Measurements from ENCODE around the gene LRRC59. TPM values are rescaled to one million over a fixed set of nuclear protein-coding genes. Genes with fewer than 3 reads are reported as not detected.

LRRC59 gene
- total RNA-seq, 2 experiments from 2014 or later: 45.0 to 47.1 TPM

DNA sequence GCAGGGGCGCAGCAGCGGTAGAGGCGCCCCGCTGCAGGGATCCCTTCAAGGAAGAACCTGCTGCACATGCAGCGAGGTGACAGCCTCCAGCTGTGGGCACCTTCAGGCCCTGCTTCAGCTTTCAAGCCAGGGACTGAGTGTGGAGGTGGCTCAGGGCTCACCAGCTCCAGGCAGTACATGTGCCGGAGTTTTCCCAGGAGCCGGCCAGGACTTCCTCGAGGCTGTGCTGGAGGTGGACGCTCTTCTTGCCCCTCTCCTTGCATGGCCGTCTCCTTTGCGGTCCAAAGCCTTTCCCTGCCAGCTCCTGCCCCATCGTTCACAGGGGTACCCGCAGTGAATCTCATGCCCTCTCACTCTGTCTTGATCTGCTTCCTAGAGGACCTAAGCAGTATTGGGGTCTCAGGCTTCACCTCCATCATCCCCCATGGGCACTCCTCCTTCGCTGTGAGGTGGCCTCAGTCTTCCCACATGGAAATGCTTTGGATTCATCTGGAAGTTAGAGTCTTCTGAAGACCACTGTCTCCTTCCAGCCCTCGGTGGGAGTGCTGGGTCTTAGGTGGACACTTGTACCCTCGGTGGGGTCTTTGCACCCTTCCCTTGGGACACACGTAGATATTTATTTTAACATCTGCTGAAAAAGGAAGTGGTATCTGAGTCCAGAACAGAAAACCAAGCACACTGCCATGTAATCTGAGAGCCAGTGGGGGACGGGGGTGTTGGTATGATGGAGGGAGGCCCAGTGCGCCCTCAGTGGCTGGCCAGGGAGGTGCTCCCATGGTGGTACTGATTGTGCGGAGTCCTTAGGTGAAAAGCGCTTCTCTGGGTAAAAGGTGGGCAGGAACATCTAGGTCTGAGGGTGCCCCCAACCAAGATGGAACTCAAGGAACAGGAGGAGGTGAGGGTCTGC is 44.4 kb downstream of the LRRC59 start:
- no peak overlapping the region for H3K4me3 Mint-ChIP-seq
- peak overlapping the region; percentile 15 for H3K27ac Mint-ChIP-seq
- ATAC-seq (ENCODE audit: low read depth) (no peak), DNase-seq (peak; percentile 20)
- peaks cover 9% of the 10 kb centered on the region for H3K4me1 Mint-ChIP-seq
- POLR2A ChIA-PET: no interaction called here
- no peaks in the 10 kb centered on the region for H3K9me3 Mint-ChIP-seq
- H3K27me3 Mint-ChIP-seq: no peaks in the 10 kb centered on the region
- peaks cover 6% of the 10 kb centered on the region for H3K36me3 Mint-ChIP-seq

DNA sequence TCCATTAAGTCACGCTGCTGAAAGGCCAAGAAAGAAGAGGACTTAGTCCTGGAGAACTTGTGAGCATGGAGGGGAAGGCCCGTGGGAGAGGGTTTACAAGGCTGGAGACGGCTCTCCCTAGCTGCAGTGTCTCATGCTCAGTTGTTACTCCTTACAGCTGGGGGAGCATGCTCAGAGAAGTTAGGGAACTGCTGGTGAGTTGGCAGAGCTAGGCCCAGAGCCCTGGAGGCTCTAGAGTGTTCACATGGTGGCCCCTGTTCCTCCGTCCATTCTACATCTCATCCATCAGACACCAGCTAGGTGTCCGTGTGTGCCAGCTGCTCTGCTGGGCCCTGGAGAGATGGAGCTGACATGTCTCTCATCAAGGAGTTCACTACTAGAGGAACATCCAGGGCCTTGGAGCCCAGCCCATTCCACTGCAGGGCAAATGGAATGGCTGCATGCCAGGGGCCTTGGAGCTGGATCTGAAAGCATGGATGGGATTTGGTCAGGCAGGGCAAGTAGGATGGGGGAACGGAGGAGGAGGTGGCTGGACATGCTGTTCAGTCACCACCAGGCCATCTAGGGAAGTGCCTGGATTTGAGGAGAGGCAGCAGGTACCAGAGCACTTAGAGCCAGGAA is 45.1 kb downstream of the LRRC59 start:
- Mint-ChIP-seq H3K36me3 (peaks cover 6% of the 10 kb centered on the region), H3K9me3 (no peaks in the 10 kb centered on the region), H3K4me1 (peaks cover 15% of the 10 kb centered on the region), H3K27me3 (no peaks in the 10 kb centered on the region), H3K27ac (no peak overlapping the region), H3K4me3 (no peak overlapping the region)
- DNase-seq: peak; percentile 25
- POLR2A ChIA-PET: no interaction called here
- no peak for ATAC-seq (ENCODE audit: low read depth)

DNA sequence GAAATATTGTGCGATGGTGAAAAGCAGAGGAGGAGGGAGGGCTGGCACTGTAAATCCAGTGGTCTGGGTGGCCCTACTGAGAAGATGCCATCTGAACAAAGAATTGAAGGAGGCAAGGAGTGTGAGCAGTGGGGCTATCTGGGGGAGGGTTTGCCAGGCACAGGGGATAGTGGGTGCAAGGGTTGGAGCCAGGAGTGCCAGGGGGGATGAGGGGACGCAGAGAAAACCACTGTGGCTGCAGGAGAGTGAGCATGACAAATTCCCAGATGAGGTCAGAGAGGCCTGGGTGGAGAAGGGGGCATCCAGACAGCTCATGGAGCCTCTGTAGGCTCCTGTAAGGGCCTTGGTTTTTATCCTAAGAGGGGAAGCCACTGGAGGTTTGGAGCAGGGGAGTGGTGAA is 46.6 kb downstream of the LRRC59 start:
- ATAC-seq (ENCODE audit: low read depth) (no peak), DNase-seq (peak; percentile 12)
- Mint-ChIP-seq H3K4me3 (no peak overlapping the region), H3K9me3 (no peaks in the 10 kb centered on the region), H3K36me3 (peaks cover 6% of the 10 kb centered on the region), H3K4me1 (peaks cover 18% of the 10 kb centered on the region), H3K27ac (peak overlapping the region; percentile 24), H3K27me3 (no peaks in the 10 kb centered on the region)
- POLR2A ChIA-PET: no interaction called here

DNA sequence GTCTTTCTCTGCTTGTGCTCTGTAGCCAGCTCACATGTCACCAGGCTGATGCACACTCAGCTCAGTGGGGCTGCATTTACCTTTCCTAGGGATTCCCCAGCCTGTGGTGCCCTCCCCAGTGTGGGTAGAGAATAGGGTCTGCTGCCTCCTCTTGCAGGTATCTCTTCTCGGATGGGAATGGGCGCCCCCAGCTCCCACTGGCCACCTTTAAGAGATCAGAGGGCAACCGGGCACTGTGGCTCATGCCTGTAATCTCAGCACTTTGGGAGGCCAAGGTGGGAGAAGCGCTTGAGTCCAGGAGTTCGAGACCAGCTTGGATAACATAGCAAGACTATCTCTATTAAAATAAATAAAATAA is 48.1 kb downstream of the LRRC59 start:
- H3K4me1 Mint-ChIP-seq: peaks cover 25% of the 10 kb centered on the region
- no peak overlapping the region for H3K4me3 Mint-ChIP-seq
- POLR2A ChIA-PET: interaction anchor here (1.1 to 1.3 kb wide), 2 partner anchors 12 to 23 kb away, joined by 5 to 8 read pairs; no protein-coding TSS in a partner anchor
- DNase-seq (peak; percentile 17), ATAC-seq (ENCODE audit: low read depth) (no peak)
- H3K36me3 Mint-ChIP-seq: peaks cover 6% of the 10 kb centered on the region
- H3K9me3 Mint-ChIP-seq: no peaks in the 10 kb centered on the region
- H3K27ac Mint-ChIP-seq: peak overlapping the region; percentile 74
- no peaks in the 10 kb centered on the region for H3K27me3 Mint-ChIP-seq

DNA sequence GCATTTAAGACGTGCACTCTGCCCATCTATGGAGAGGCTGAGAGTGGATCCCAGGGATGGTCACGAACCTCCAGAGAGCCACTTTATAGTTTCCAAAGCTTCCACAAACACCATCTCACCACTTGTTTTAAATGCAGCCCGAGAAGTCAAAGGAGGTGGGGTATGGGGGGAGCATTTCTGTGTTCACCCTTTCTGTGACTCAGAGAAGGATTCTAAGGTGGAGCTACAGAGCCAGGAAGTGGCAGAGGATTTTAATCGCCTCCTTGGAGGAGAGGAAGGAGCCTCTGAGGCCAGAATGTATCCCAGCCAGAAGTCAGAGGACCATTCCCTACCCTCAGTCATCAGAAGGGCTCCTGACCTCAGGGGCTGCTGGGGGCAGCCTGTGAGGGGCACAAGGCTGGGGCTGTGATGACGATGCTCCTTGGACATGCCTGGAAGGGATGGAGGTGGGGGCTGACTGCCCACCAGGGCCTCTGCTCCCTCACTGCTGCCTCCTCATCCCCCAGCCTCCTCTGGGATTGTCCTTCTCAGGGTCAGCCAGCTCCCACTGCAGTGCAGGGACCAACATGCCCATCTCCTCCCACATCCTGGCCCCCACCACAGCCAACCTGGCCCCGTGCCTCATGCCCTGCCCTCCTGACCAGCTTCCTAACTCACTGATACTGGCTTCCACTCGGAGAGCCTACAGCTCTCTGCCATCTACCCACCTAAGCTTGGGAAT is 48.6 kb downstream of the LRRC59 start:
- ATAC-seq (ENCODE audit: low read depth) (no peak), DNase-seq (peak; percentile 32)
- peaks cover 25% of the 10 kb centered on the region for H3K4me1 Mint-ChIP-seq
- H3K27me3 Mint-ChIP-seq: no peaks in the 10 kb centered on the region
- H3K4me3 Mint-ChIP-seq: peak overlapping the region; percentile 89
- H3K36me3 Mint-ChIP-seq: peaks cover 6% of the 10 kb centered on the region
- POLR2A ChIA-PET: interaction anchor here (1.1 to 1.3 kb wide), 2 partner anchors 12 to 23 kb away, joined by 5 to 8 read pairs; no protein-coding TSS in a partner anchor
- H3K9me3 Mint-ChIP-seq: no peaks in the 10 kb centered on the region
- peak overlapping the region; percentile 74 for H3K27ac Mint-ChIP-seq

DNA sequence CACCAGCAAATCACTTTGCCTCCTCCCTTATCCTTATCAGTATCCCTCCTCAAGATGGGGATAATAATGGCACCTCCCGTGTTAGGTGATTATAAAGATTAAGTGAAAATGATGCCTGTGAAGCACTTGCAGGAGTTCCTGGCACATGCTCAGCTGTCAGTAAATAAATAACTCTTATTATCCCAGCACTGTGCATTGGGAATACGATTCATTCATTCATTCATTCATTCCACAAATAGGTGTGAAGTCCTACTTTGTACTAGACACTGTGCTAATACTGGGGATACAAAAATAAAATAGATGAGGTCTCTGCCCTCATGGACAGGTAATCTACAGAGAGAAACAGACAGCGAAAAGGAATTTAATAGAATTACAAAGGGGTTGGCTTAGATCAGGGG is 49.4 kb downstream of the LRRC59 start:
- peak overlapping the region; percentile 47 for H3K27ac Mint-ChIP-seq
- POLR2A ChIA-PET: interaction anchor here (1.3 to 3.1 kb wide), 4 partner anchors 13 to 49 kb away, joined by 8 to 24 read pairs (median 15); partner anchors contain the start of genes EME1, LRRC59 and MRPL27
- H3K4me1 Mint-ChIP-seq: peaks cover 25% of the 10 kb centered on the region
- peaks cover 3% of the 10 kb centered on the region for H3K36me3 Mint-ChIP-seq
- no peaks in the 10 kb centered on the region for H3K27me3 Mint-ChIP-seq
- DNase-seq (no peak), ATAC-seq (ENCODE audit: low read depth) (no peak)
- no peaks in the 10 kb centered on the region for H3K9me3 Mint-ChIP-seq
- H3K4me3 Mint-ChIP-seq: peak overlapping the region; percentile 89

DNA sequence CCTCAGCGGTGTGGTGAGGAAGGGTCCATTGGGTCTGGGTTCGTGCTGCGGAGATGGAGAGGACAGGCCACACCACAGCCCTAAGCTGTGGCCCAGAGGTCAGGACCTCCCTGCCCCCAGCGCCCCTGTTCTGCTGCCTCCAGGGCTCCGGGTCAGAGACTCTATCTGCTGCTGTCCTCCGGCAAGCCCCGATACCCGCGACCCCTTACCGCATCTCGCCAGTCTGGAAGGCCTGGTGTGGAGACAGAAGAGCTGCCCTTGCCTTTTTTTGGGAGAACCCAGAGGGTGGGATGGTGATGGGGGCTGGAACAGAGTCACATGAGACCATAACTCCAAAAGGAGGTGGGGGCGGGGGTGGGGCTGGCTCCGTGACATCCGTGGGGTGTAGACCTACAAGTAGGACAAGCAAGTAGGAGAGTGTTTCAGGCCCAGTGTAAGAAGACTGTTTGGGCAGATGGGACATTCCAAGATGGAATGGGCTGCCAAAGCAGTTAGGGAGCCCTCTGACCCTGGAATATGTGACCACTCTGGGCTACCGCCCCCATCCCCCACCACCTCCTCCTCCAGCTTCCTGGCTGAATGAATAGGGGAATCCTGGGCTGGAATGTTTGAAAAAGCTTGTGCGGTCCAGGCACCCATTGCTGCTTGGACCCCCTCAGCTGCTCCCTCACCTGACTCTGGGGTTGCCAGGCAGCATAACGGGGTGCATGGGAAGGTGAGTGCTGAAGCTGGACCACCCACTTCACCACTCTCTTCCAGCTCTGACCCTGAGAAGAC is 50.0 kb downstream of the LRRC59 start:
- POLR2A ChIA-PET: interaction anchor here (0.9 to 3.1 kb wide), 7 partner anchors 12 to 49 kb away, joined by 3 to 24 read pairs (median 4); partner anchors contain the start of genes EME1, LRRC59 and MRPL27
- peak; percentile 23 for DNase-seq
- Mint-ChIP-seq H3K4me1 (peaks cover 25% of the 10 kb centered on the region), H3K9me3 (no peaks in the 10 kb centered on the region), H3K4me3 (peak overlapping the region; percentile 89), H3K27me3 (no peaks in the 10 kb centered on the region), H3K36me3 (peaks cover 3% of the 10 kb centered on the region), H3K27ac (peak overlapping the region; percentile 90)
- no peak for ATAC-seq (ENCODE audit: low read depth)

DNA sequence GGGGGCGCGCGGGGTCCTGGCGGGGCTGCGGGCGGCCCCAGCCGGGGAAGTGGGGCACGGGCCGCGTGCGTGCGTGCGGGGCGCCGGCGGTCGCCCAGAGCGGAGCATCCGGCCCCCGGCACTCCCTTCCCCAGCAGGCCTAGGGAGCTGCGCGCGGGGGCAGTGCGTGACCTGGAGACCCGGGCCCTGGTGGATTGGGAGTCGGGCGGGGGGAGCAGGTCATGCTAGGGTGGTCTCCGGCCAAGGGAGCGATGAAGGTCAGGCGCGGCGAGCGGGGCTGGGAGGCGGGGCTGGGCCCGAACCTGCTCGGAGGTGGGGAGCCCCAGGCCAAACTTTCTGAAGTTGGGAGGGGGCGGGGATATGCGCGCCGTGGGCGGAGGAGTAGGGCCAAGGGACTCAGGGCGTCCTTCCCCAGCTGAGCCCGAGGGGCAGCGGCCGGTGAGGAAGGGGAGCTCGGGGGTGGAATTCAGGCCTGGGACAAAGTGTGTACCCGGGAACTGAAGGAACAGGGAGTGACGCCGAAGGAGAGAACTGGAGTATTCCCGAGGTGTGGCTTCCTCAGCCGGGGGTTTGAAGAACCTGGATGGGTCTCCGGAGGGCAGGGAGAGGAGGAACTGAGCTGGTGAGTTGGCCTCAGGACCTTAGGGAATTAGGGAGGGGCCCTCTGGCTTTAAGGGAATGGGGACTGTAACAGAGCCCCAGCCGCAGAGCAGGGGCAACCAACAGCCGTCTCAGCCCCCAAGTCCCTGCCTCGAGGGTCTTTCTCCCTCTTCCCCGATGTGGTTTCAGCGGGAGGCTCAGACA is 50.8 kb downstream of the LRRC59 start:
- H3K4me1 Mint-ChIP-seq: peaks cover 25% of the 10 kb centered on the region
- peak overlapping the region; percentile 90 for H3K27ac Mint-ChIP-seq
- ATAC-seq (ENCODE audit: low read depth) (peak; percentile 71), DNase-seq (no peak)
- peak overlapping the region; percentile 89 for H3K4me3 Mint-ChIP-seq
- POLR2A ChIA-PET: interaction anchor here (0.6 to 3.1 kb wide), 8 partner anchors 12 to 314 kb away, joined by 3 to 24 read pairs (median 4); partner anchors contain the start of genes EME1, LRRC59 and MRPL27
- no peaks in the 10 kb centered on the region for H3K9me3 Mint-ChIP-seq
- H3K36me3 Mint-ChIP-seq: peaks cover 3% of the 10 kb centered on the region
- no peaks in the 10 kb centered on the region for H3K27me3 Mint-ChIP-seq

DNA sequence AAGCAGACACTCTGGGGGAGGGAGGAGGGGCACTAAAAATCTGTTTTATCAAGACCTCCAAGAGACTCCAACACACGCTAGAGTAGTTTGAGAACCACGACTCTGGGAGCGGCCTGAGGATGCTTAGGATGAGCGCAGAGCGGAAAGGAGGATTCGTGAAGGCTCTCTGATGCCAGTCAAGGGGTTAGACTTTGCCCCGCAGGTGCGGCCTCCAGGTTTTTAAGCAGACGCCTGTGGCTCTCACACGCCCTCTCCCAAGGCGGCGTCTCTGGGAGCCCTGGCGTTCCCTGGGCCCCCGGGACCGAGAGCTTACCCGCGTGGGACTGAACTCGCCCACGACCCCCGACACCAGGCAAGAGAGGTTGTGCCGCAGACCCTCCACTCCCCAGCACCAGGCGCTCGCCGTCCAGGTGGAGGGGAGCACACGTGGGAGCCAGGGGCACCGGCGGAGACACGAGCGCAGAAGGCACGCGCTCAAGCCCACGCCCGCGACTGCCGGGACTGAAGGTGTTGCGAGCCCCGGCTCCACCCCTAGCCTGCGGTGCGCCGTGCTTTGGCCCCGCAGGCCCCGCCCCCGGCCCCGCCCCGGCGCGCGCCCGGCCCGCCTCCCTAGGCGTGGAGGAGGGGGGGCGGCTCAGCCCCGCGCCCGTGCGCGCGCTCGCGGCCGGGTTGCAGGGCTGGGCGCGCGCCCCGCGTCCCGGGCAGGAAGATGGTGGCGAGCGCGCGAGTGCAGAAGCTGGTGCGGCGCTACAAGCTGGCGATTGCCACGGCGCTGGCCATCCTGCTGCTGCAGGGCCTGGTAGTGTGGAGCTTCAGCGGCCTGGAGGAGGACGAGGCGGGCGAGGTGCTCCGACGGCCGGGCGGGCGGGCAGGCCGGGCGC is 51.7 kb downstream of the LRRC59 start, which contains the start of gene XYLT2:
Gene XYLT2 (plus strand): TSS at position 695 of the 881 bp plus-strand sequence. CDS start 15 bp downstream, at position 710.
- Mint-ChIP-seq H3K27ac (peak within 1 kb of the TSS; percentile 93), H3K36me3 (peaks cover 3% of the 10 kb centered on the region), H3K4me1 (peaks cover 25% of the 10 kb centered on the region), H3K4me3 (peak within 1 kb of the TSS; percentile 93), H3K27me3 (no peaks in the 10 kb centered on the region), H3K9me3 (no peaks in the 10 kb centered on the region)
- ATAC-seq (ENCODE audit: low read depth): peak; percentile 84
- POLR2A ChIA-PET: interaction anchor here (0.6 to 3.1 kb wide), 7 partner anchors 11 to 313 kb away, joined by 3 to 24 read pairs (median 4); partner anchors contain the start of genes EME1, LRRC59 and MRPL27
- DNase-seq: peak; percentile 99

DNA sequence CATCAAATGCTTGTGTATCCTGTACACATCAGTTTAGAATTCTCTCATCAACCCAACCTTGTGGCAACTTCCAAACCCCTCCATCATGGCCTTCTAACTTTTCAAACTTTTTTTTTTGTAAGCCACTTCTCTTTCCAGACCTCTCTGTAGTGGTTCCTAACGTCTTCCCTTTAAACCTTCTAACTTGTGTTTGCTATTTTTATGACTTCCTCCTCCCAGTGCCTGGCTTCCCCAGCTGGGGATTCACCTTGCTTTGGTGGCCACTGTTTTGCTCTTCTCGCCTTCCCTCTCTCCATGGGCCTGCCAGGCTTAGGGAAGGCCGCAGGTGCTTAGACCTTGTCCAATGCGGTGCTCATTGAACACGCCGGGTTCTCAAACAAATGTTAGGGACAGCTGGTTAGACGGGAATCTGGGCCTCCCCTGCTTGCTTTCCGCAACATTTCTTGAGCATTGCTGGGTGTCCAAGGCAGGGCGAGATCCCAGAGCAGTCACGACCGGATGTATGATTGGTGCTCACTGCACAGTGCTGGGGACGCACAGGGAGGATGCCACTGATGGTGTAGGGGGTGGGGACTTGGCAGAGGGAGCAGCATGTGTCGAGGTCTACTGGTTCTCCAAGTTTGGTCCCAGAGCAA is 52.5 kb downstream of the LRRC59 start:
- POLR2A ChIA-PET: interaction anchor here (0.7 to 3.1 kb wide), 3 partner anchors 28 to 184 kb away, joined by 6 to 21 read pairs (median 6); partner anchors contain the start of genes EME1 and MRPL27
- H3K27me3 Mint-ChIP-seq: peaks cover 5% of the 10 kb centered on the region
- no peak overlapping the region for H3K27ac Mint-ChIP-seq
- ATAC-seq (ENCODE audit: low read depth) (no peak), DNase-seq (no peak)
- H3K9me3 Mint-ChIP-seq: no peaks in the 10 kb centered on the region
- peaks cover 25% of the 10 kb centered on the region for H3K4me1 Mint-ChIP-seq
- peak overlapping the region; percentile 69 for H3K4me3 Mint-ChIP-seq
- peaks cover 3% of the 10 kb centered on the region for H3K36me3 Mint-ChIP-seq

DNA sequence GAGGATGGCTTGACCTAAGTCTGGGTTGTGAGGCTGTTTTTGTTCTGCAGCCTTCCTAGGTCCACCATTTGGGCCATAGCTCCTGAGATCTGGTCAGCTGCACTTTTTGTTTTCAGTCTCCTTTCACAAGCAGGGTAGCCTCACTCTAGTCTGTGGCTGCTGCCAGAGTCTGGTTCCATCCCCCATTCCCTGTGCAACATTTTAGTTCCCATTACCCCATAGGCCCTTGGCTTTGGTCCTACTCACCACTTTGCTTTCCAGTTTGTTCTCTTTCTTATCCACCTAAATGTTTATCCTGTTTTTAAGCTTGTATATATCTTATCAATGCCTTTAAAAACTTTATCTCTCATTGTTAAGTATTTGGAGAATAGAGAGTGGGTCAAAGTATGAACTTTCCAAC is 57.9 kb downstream of the LRRC59 start:
- H3K27ac Mint-ChIP-seq: no peak overlapping the region

More for the DNA sequence above, 57.9 kb downstream of the LRRC59 start:
- POLR2A ChIA-PET: no interaction called here
- peaks cover under 1% of the 10 kb centered on the region for H3K4me1 Mint-ChIP-seq
- H3K9me3 Mint-ChIP-seq: peaks cover 3% of the 10 kb centered on the region
- no peak overlapping the region for H3K4me3 Mint-ChIP-seq
- peaks cover 2% of the 10 kb centered on the region for H3K36me3 Mint-ChIP-seq
- DNase-seq: no peak
- no peak for ATAC-seq (ENCODE audit: low read depth)
- peaks cover 8% of the 10 kb centered on the region for H3K27me3 Mint-ChIP-seq

All from activated naive CD8-positive, alpha-beta T cell treated with anti-CD3 and anti-CD28 coated beads, Interleukin-2, amount 10 ng/mL, durations not matched to agents 7 days and 5 days (primary cell).